DND-41 (cell line): ENCODE results near the gene SURF6.
"Not testable (repeated sequence)": the region's sequence is repeated elsewhere in the genome, so short reads cannot be mapped to it uniquely, and the experiment has no call there.

Experiments used
- ATAC-seq: fragments of 200-7000 bp; cut with Tn5 transposase; 3 replicates; pipeline ENCODE4 v1.9.1; 2021; ENCODE audit warnings: low read depth; ENCODE audit not compliant: insufficient read depth
- DNase-seq: peaks from one replicate; pipeline ENCODE4 v3.0.0-alpha.2; 2020
- H2AFZ ChIP-seq: 2 replicates; pipeline ENCODE4 v1.6.0; 2012; ENCODE audit warnings: low read depth, low read length
- H3K27ac ChIP-seq: 2 replicates; pipeline ENCODE4 v1.5.1; 2012; ENCODE audit warnings: low read length, inconsistent platforms
- H3K27me3 ChIP-seq: fragments of 200-600 bp; sonication (generic); 2 replicates; pipeline ENCODE4 v1.6.0; 2012; ENCODE audit warnings: low read length, mild to moderate bottlenecking, inconsistent platforms; ENCODE audit not compliant: insufficient read depth, poor library complexity
- H3K36me3 ChIP-seq: 2 replicates; pipeline ENCODE4 v1.5.1; 2012; ENCODE audit warnings: low read length, inconsistent platforms; ENCODE audit not compliant: insufficient read depth
- H3K4me1 ChIP-seq: 2 replicates; pipeline ENCODE4 v1.5.1; 2012; ENCODE audit warnings: mild to moderate bottlenecking, low read length; ENCODE audit not compliant: insufficient read depth
- H3K4me2 ChIP-seq: 2 replicates; pipeline ENCODE4 v1.6.0; 2012; ENCODE audit warnings: mild to moderate bottlenecking, moderate library complexity, low read length, inconsistent platforms; ENCODE audit not compliant: insufficient read depth
- H3K4me3 ChIP-seq, 2 experiments: fragments of 200-600 bp in 1 of 2; shearing (Covaris generic) in 1 of 2; 2 replicates each; pipeline ENCODE4 v1.5.1; 2012 to 2016; ENCODE audit warnings: inconsistent platforms in 2 of 2, low read length in 2 of 2, mild to moderate bottlenecking in 2 of 2, low read depth in 1 of 2, moderate library complexity in 1 of 2
- H3K79me2 ChIP-seq: 2 replicates; pipeline ENCODE4 v1.6.0; 2012; ENCODE audit warnings: low read length, inconsistent platforms; ENCODE audit not compliant: insufficient read depth
- H3K9ac ChIP-seq: 2 replicates; pipeline ENCODE4 v1.6.0; 2012; ENCODE audit warnings: low read depth, mild to moderate bottlenecking, inconsistent platforms, low read length, moderate library complexity
- H3K9me3 ChIP-seq: 2 replicates; pipeline ENCODE4 v1.5.1; 2012; ENCODE audit warnings: low read length, moderate library complexity, mild to moderate bottlenecking, inconsistent platforms; ENCODE audit not compliant: insufficient read depth, severe bottlenecking
- H4K20me1 ChIP-seq: 2 replicates; pipeline ENCODE4 v1.6.0; 2012; ENCODE audit warnings: low read length; ENCODE audit not compliant: insufficient read depth
- CTCF ChIP-seq: IDR thresholded peaks from 2 replicates; pipeline ENCODE4 v1.5.1; 2012; ENCODE audit warnings: borderline replicate concordance, low read length, moderate library complexity, mild to moderate bottlenecking; ENCODE audit not compliant: poor library complexity, severe bottlenecking; ENCODE audit errors: extremely low read depth
- EZH2 ChIP-seq: IDR thresholded peaks from 3 replicates; pipeline ENCODE4 v1.6.1; 2012; ENCODE audit warnings: borderline replicate concordance, low read depth, mild to moderate bottlenecking, moderate library complexity, low read length, inconsistent platforms; ENCODE audit not compliant: severe bottlenecking

Gene SURF6

GRCh38 chr9:133327834-133328484 lies 8.0 kb downstream of the SURF6 start:
- Histone ChIP-seq H3K4me3 (no peak overlapping the region), H3K36me3 (peaks cover 26% of the 10 kb centered on the region), H3K4me1 (no peaks in the 10 kb centered on the region), H3K79me2 (0 out of 2 replicates have a peak, but pooled peaks cover 2% of the 10 kb centered on the region), H3K27ac (no peak overlapping the region), H4K20me1 (peaks cover 19% of the 10 kb centered on the region), H2AFZ (no peak overlapping the region), H3K9me3 (no peaks in the 10 kb centered on the region), H3K27me3 (no peaks in the 10 kb centered on the region), H3K9ac (no peak overlapping the region), H3K4me2 (no peak overlapping the region)
- DNase-seq (no peak), ATAC-seq (peak; percentile 33; the same call in 1 of the 3 replicates)
- TF ChIP-seq CTCF = no peak
- no peak for TF ChIP-seq EZH2

GRCh38 chr9:133327021-133327420 lies 9.0 kb downstream of the SURF6 start:
- Histone ChIP-seq H4K20me1 (peaks cover 11% of the 10 kb centered on the region), H3K36me3 (peaks cover 17% of the 10 kb centered on the region)
- H3K9me3 ChIP-seq, H3K27me3 ChIP-seq, H3K27ac ChIP-seq, H3K4me2 ChIP-seq, ATAC-seq, DNase-seq, H2AFZ ChIP-seq, H3K9ac ChIP-seq, H3K4me3 ChIP-seq, H3K4me1 ChIP-seq, H3K79me2 ChIP-seq: not testable (repeated sequence)

- Histone ChIP-seq H2AFZ (no peak overlapping the region), H3K27me3 (no peaks in the 10 kb centered on the region), H3K4me1 (no peaks in the 10 kb centered on the region), H3K9ac (no peak overlapping the region), H3K9me3 (no peaks in the 10 kb centered on the region), H3K4me2 (no peak overlapping the region), H3K79me2 (no peaks in the 10 kb centered on the region), H4K20me1 (no peaks in the 10 kb centered on the region), H3K36me3 (no peaks in the 10 kb centered on the region), H3K27ac (no peak overlapping the region), H3K4me3 (no peak overlapping the region)
- TF ChIP-seq CTCF (no peak), EZH2 (no peak)
- ATAC-seq (no peak), DNase-seq (no peak)
Observed at GRCh38 chr9:133323991-133324703, 11.8 kb downstream of the SURF6 start.

GRCh38 chr9:133323211-133323610 lies 12.8 kb downstream of the SURF6 start:
- no peak overlapping the region for H3K4me3 ChIP-seq
- H2AFZ ChIP-seq = no peak overlapping the region
- H3K79me2 ChIP-seq = no peaks in the 10 kb centered on the region
- TF ChIP-seq CTCF (no peak), EZH2 (no peak)
- DNase-seq = no peak
- no peaks in the 10 kb centered on the region for H3K4me1 ChIP-seq
- no peak overlapping the region for H3K4me2 ChIP-seq
- H4K20me1 ChIP-seq = no peaks in the 10 kb centered on the region
- no peaks in the 10 kb centered on the region for H3K9me3 ChIP-seq
- no peak for ATAC-seq
- no peaks in the 10 kb centered on the region for H3K36me3 ChIP-seq
- no peaks in the 10 kb centered on the region for H3K27me3 ChIP-seq
- no peak overlapping the region for H3K27ac ChIP-seq
- H3K9ac ChIP-seq = no peak overlapping the region
